ENCODE results near the gene ADPRM. TPM values are rescaled to one million over a fixed set of nuclear protein-coding genes. Genes with fewer than 3 reads are reported as not detected.
"Not testable (repeated sequence)": the region's sequence is repeated elsewhere in the genome, so short reads cannot be mapped to it uniquely, and the experiment has no call there.

The ADPRM gene
- total RNA-seq, 4 donors from 2014 or later: 5.2 to 39.2 (median 26.5) TPM

DNA sequence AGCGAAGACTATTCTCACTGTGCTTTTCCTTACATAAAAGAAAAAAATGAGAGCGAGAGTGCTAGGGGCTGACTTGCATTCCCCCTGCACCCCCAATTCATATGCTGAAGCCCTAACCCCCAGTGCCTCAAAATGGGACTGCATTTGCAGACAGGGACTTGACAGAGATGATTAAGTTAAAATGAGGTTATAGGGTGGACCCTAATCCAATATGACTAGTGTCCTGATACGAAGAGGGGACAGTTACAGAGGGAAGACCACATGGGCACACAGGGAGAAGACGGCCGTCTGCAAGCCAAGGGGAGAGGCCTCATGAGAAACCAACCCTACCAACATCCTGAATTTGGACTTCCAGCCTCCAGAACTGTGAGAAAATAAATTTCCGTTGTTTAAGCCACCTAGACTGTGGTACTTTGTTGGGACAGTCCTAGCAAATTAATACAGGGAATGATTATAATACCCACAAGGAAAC is 34.0 kb downstream of the ADPRM start:
- no peak overlapping the region for H3K27ac ChIP-seq
- H3K4me3 ChIP-seq: no peak overlapping the region
- no peaks in the 10 kb centered on the region for H3K9me3 ChIP-seq
- in situ Hi-C loops (cut with MboI; ENCODE audit: low sequenced_read_pairs in 4 of 4) (loop anchor here in 3 of 4 donors (10.0 to 25.0 kb wide), 2 partner anchors 113 to 1256 kb away; partner anchors contain the start of gene ZNF18 (in 1 of the 3)), intact Hi-C loops (cut with DNase I; ENCODE audit: low total_unique reads) (no loop called here)
- H3K36me3 ChIP-seq: peaks cover 0 to under 1% of the 10 kb centered on the region in 2 donors
- DNase-seq (no peak), ATAC-seq (no peak)
- no peak for TF ChIP-seq POLR2A (IDR thresholded peaks at IDR 0.05)
- TF ChIP-seq, protein P1, sequence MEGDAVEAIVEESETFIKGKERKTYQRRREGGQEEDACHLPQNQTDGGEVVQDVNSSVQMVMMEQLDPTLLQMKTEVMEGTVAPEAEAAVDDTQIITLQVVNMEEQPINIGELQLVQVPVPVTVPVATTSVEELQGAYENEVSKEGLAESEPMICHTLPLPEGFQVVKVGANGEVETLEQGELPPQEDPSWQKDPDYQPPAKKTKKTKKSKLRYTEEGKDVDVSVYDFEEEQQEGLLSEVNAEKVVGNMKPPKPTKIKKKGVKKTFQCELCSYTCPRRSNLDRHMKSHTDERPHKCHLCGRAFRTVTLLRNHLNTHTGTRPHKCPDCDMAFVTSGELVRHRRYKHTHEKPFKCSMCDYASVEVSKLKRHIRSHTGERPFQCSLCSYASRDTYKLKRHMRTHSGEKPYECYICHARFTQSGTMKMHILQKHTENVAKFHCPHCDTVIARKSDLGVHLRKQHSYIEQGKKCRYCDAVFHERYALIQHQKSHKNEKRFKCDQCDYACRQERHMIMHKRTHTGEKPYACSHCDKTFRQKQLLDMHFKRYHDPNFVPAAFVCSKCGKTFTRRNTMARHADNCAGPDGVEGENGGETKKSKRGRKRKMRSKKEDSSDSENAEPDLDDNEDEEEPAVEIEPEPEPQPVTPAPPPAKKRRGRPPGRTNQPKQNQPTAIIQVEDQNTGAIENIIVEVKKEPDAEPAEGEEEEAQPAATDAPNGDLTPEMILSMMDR (IDR thresholded peaks at IDR 0.05 in 4 of 5, conservative IDR thresholded peaks at IDR 0.05 in 1 of 5): no peak
- no peaks in the 10 kb centered on the region for H3K27me3 ChIP-seq
- no peaks in the 10 kb centered on the region for H3K4me1 ChIP-seq

DNA sequence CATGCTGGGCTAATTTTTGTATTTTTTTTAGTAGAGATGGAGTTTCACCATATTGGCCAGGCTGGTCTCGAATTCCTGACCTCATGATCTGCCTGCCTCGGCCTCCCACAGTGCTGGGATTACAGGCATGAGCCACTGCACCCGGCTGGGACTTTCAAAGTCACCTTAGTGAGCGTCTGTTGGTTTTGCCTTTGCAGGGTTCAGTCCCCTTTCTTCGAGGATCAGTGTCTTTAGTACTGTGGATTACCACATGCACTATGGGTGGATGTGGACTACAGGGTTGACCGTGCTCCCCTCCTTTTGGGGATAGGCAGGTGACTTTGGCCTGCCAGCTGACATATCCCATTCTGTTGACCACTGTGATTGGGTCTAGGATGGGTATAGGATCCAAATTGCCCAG is 34.7 kb downstream of the ADPRM start:
- H3K4me3 ChIP-seq; DNase-seq; intact Hi-C loops (cut with DNase I; ENCODE audit: low total_unique reads): not testable (repeated sequence)

DNA sequence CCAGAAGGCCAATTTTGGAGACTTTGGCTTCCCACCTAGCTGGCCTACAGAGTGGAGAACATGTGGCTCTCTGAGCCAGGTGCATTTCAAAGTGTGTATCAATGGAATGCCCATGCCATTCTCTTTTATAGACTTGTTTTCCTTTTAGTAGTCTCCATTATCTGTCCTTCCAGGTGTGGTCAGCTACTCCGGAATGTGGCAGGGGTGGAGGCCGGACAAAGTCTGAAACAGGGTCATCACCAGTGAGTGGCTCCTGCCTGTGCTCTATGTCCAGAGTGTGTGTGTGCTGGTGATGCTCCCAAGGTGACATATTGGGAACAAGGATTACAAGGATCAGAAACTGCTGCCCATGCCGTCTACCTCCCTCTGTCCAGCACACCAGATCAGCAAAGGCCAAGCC is 36.3 kb downstream of the ADPRM start:
- DNase-seq (no peak), ATAC-seq (no peak)
- H3K36me3 ChIP-seq: no peaks in the 10 kb centered on the region
- no peaks in the 10 kb centered on the region for H3K9me3 ChIP-seq
- in situ Hi-C loops (cut with MboI; ENCODE audit: low sequenced_read_pairs in 4 of 4): loop anchor here in 3 of 4 donors (10.0 to 25.0 kb wide), 2 partner anchors 111 to 1254 kb away; partner anchors contain the start of gene ZNF18 (in 1 of the 3)
- intact Hi-C loops (cut with DNase I; ENCODE audit: low total_unique reads): no loop called here
- H3K27me3 ChIP-seq: no peaks in the 10 kb centered on the region
- H3K27ac ChIP-seq: no peak overlapping the region
- H3K4me3 ChIP-seq: no peak overlapping the region
- peaks cover 0 to 4% of the 10 kb centered on the region in 2 donors for H3K4me1 ChIP-seq
- no peak for TF ChIP-seq POLR2A (IDR thresholded peaks at IDR 0.05)
- TF ChIP-seq, protein P1 (IDR thresholded peaks at IDR 0.05 in 4 of 5, conservative IDR thresholded peaks at IDR 0.05 in 1 of 5): no peak

More for the DNA sequence above, 34.7 kb downstream of the ADPRM start:
- not testable (repeated sequence) for H3K4me1 ChIP-seq, H3K36me3 ChIP-seq, H3K9me3 ChIP-seq, ATAC-seq, H3K27me3 ChIP-seq, H3K27ac ChIP-seq
- in situ Hi-C loops (cut with MboI; ENCODE audit: low sequenced_read_pairs in 4 of 4): loop anchor here in 3 of 4 donors (10.0 to 25.0 kb wide), 2 partner anchors 113 to 1255 kb away; partner anchors contain the start of gene ZNF18 (in 1 of the 3)

DNA sequence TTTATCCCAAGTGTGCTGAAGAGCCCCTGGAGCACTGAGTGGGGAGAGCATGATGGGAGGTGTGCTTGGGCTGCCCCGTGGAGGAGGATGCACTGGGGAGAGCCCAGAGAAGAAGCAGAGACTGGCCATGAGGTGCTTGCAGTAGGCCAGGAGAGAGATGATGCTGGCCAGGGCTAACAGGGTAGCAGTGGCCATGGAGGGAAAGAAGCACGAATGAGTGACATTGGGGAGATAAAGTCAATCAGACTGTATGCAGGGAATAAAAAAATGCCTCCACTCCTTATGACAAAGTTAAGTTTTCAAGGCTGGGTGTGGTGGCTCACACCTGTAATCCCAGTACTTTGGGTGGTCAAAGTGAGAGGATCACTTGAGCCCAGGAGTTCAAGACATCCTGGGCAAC is 37.9 kb downstream of the ADPRM start:
- intact Hi-C loops (cut with DNase I; ENCODE audit: low total_unique reads): no loop called here
- no peak overlapping the region for H3K4me3 ChIP-seq
- H3K27ac ChIP-seq: no peak overlapping the region
- no peaks in the 10 kb centered on the region for H3K36me3 ChIP-seq
- peaks cover 0 to 4% of the 10 kb centered on the region in 2 donors for H3K4me1 ChIP-seq
- in situ Hi-C loops (cut with MboI; ENCODE audit: low sequenced_read_pairs in 4 of 4): loop anchor here (5.0 to 25.0 kb wide), 4 partner anchors 107 to 1252 kb away; partner anchors contain the start of gene ZNF18 (in 1 of the 4)
- no peak for TF ChIP-seq POLR2A (IDR thresholded peaks at IDR 0.05)
- TF ChIP-seq, protein P1 (IDR thresholded peaks at IDR 0.05 in 4 of 5, conservative IDR thresholded peaks at IDR 0.05 in 1 of 5): no peak
- H3K27me3 ChIP-seq: no peaks in the 10 kb centered on the region
- ATAC-seq (no peak), DNase-seq (no peak)
- no peaks in the 10 kb centered on the region for H3K9me3 ChIP-seq

DNA sequence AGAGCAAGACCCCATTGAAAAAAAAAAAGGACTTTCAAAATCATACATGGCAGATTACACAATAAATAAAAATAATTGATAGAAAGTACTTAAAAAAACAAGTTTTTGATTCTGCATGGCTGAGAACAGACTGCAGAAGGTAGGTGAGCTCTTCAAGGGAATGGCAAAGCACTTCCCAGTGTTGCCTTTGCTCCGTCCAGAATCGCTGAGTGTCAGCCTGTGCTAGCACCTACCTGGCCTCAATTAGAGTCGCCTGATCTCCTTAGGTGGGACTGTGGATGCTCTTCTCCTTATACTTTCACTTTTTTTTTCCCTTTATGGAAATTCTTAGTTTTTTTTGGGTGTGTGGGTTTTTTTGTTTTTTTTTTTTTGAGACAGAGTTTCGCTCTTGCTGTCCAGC is 38.4 kb downstream of the ADPRM start:
- Histone ChIP-seq H3K36me3 (no peaks in the 10 kb centered on the region), H3K4me1 (peaks cover 0 to 4% of the 10 kb centered on the region in 2 donors), H3K4me3 (no peak overlapping the region), H3K9me3 (no peaks in the 10 kb centered on the region), H3K27ac (no peak overlapping the region), H3K27me3 (no peaks in the 10 kb centered on the region)
- no peak for ATAC-seq
- TF ChIP-seq, protein P1 (IDR thresholded peaks at IDR 0.05 in 4 of 5, conservative IDR thresholded peaks at IDR 0.05 in 1 of 5): no peak
- no peak for TF ChIP-seq POLR2A (IDR thresholded peaks at IDR 0.05)
- intact Hi-C loops (cut with DNase I; ENCODE audit: low total_unique reads): no loop called here
- no peak for DNase-seq
- in situ Hi-C loops (cut with MboI; ENCODE audit: low sequenced_read_pairs in 4 of 4): loop anchor here (5.0 to 25.0 kb wide), 4 partner anchors 106 to 1251 kb away; partner anchors contain the start of gene ZNF18 (in 1 of the 4)

Measured in gastrocnemius medialis (tissue), 4 donors.